GM23248 (cell line): ENCODE data around the gene MAML3.

Experiments used
- EZH2 ChIP-seq: fragments of 200-600 bp; sonication (generic); IDR thresholded peaks from 2 replicates; pipeline ENCODE4 v1.6.1; 2018; ENCODE audit warnings: antibody characterized with exemption, mild to moderate bottlenecking; ENCODE audit not compliant: insufficient read depth, poor library complexity, severe bottlenecking
- EZH2phosphoT487 ChIP-seq: fragments of 200-600 bp; sonication (generic); IDR thresholded peaks from 2 replicates; pipeline ENCODE4 v1.6.1; 2018; ENCODE audit warnings: antibody characterized with exemption, moderate library complexity, mild to moderate bottlenecking, low read depth; ENCODE audit not compliant: insufficient read depth

DNA sequence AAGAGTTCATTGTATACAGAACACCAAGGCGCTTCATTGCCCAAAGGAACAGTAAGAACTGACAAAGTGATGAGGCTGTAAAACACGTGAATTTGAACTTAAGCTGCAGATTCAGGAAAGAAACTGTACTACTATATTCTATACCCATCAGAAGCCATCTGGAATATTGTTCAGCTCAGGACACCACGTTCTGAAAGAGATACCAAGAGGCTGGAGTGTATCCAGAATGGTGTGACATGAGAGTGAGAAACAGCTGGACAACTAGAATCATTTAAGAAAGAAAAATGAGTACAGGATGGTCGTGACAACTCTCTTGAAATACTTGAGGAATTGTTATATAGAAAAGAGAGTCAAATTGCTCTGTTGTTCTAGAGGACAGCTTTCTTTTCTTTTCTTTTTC is 393.4 kb downstream of the MAML3 start:
- TF ChIP-seq EZH2 (no peak), EZH2phosphoT487 (no peak)
